ENCODE data around the gene UBE2G1. TPM values are rescaled to one million over a fixed set of nuclear protein-coding genes. Genes with fewer than 3 reads are reported as not detected.
"Not testable (repeated sequence)": the region's sequence is repeated elsewhere in the genome, so short reads cannot be mapped to it uniquely, and the experiment has no call there.

UBE2G1 gene
- total and polyA plus RNA-seq, 8 donors: 4.3 to 29.3 (median 21.6) TPM

DNA sequence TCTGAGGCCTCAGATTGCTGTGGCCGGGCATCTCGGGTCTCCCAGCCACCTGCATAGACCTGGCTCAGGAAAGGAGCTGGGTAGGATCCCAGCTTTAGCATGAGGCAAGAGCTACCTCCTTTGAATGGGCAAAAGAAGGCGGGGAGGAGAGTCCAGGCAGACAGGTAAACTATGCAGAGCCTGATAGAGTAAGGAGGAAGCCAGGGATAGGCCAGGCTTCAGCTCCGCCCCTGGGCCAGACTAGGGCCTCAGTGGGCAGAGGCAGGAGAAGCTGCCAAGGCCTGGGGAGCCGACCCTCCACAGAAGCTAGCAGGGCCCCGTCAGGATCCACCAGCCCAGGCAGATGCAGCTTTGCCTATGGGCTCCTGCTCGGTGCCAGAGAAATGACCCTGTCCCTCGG is 22.6 kb upstream of the UBE2G1 start:
- Histone ChIP-seq H3K4me3 (no peak overlapping the region), H3K4me1 (no peaks in the 10 kb centered on the region), H3K27me3 (no peaks in the 10 kb centered on the region), H3K9me3 (no peaks in the 10 kb centered on the region), H3K27ac (no peak overlapping the region), H3K36me3 (no peaks in the 10 kb centered on the region)
- TF ChIP-seq, protein P1, sequence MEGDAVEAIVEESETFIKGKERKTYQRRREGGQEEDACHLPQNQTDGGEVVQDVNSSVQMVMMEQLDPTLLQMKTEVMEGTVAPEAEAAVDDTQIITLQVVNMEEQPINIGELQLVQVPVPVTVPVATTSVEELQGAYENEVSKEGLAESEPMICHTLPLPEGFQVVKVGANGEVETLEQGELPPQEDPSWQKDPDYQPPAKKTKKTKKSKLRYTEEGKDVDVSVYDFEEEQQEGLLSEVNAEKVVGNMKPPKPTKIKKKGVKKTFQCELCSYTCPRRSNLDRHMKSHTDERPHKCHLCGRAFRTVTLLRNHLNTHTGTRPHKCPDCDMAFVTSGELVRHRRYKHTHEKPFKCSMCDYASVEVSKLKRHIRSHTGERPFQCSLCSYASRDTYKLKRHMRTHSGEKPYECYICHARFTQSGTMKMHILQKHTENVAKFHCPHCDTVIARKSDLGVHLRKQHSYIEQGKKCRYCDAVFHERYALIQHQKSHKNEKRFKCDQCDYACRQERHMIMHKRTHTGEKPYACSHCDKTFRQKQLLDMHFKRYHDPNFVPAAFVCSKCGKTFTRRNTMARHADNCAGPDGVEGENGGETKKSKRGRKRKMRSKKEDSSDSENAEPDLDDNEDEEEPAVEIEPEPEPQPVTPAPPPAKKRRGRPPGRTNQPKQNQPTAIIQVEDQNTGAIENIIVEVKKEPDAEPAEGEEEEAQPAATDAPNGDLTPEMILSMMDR (IDR thresholded peaks at IDR 0.05): no peak
- intact Hi-C loops (cut with DNase I): no loop called here
- no peak for DNase-seq
- ATAC-seq: peak in 1 of 4 donors; percentile 23
- FAIRE-seq: no peak
- 67 to 69% methylated on average over 8 of the region's 8 CpGs for WGBS, 2 donors

DNA sequence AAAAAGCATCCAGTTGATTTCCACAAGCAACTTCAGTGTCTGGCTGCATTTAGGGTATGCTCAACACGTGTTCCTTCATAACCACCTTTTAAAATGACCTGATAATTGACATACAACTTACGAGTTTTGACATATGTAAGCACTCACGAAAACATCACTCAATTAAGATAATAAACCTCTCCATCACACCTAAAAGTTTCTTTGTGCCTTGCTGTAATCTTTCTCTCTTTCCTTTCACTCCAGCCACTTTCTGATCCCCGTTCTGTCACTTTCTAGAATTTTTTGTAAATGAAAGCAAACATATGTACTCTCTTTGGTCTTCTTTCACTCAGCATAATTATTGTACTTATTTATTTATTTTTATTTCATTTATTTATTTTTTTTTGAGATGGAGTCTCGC is 20.7 kb upstream of the UBE2G1 start:
- intact Hi-C loops (cut with DNase I): no loop called here
- DNase-seq (no peak), FAIRE-seq (no peak), ATAC-seq (no peak)
- no peaks in the 10 kb centered on the region for H3K9me3 ChIP-seq
- H3K4me1 ChIP-seq: no peaks in the 10 kb centered on the region
- no peaks in the 10 kb centered on the region for H3K27me3 ChIP-seq
- no peaks in the 10 kb centered on the region for H3K36me3 ChIP-seq
- TF ChIP-seq, protein P1 (IDR thresholded peaks at IDR 0.05): no peak
- 88 to 93% methylated on average over 5 of the region's 5 CpGs for WGBS, 2 donors
- no peak overlapping the region for H3K27ac ChIP-seq
- H3K4me3 ChIP-seq: no peak overlapping the region

DNA sequence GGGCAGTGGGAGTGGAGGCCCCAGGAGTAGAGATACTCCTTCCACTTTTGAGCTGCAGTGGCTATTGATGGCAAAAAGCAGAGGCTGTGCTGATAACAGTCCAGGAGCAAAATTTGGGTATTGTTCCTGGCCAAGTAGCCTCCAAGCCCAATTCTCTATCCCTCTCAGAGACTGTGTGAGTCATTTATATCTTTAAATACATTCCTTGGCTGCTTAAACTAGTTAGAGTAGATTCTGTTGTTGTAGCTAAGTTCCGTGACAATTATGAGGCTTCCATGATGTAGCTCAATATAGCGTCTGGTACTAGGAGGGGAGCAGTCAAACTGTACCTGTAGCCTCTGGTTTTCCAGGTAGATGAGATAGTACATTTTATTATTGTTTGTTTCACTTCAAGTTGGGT is 19.9 kb upstream of the UBE2G1 start:
- 93 to 97% methylated on average over 2 of the region's 2 CpGs for WGBS, 2 donors
- H3K36me3 ChIP-seq: no peaks in the 10 kb centered on the region
- no peaks in the 10 kb centered on the region for H3K27me3 ChIP-seq
- intact Hi-C loops (cut with DNase I): no loop called here
- ATAC-seq (no peak), DNase-seq (no peak), FAIRE-seq (no peak)
- no peaks in the 10 kb centered on the region for H3K9me3 ChIP-seq
- H3K4me3 ChIP-seq: no peak overlapping the region
- no peak overlapping the region for H3K27ac ChIP-seq
- TF ChIP-seq, protein P1 (IDR thresholded peaks at IDR 0.05): no peak
- no peaks in the 10 kb centered on the region for H3K4me1 ChIP-seq

DNA sequence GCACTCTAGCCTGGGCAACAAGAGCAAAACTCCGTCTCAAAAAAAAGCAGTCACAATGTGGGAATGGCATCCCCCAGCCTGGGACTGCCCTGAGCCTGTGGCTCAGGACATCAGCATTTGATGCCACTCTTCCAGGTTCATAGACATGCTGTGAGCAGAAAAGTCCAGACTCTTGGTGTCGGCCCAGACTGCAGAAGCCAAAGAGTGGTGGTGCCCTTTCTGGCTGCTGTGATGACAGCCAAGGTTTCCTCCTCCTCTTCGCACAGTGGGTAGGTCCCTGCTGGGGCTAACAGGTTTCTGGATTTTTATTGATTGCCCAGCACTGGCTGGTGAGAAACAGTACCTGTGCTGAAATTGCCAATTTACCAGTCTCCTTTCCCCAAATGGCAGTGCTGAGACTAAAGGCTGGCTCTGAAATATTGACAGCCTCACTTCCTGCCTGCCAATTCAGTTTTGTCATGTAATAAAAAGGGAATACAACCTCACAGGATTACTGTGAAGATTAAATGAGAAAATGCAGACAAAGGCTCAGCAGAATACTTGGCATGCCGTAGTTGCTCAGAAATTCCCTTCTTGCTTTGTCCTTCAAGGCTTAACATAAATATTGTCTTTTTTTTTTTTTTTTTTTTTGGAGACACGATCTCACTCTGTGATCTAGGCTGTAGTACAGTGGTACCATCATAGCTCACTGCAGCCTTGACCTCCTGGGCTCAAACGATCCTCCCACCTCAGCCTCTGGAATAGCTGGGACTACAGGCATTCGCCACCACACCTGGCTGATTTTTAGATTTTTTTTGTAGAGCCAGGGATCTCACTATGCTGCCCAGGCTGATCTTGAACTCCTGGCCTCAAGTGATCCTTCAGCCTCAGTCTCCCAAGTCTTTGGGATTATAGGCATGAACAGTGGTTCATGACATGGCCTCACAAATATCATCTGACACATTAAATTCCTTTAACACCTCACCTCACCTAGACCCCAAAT is 15.5 kb upstream of the UBE2G1 start:
- Histone ChIP-seq H3K36me3 (no peaks in the 10 kb centered on the region), H3K4me1 (no peaks in the 10 kb centered on the region), H3K27me3 (no peaks in the 10 kb centered on the region), H3K9me3 (no peaks in the 10 kb centered on the region), H3K27ac (no peak overlapping the region), H3K4me3 (no peak overlapping the region)
- WGBS, 2 donors: 68 to 71% methylated on average over 7 of the region's 7 CpGs
- intact Hi-C loops (cut with DNase I): no loop called here
- DNase-seq: peak in 1 of 6 donors; percentile 11
- TF ChIP-seq, protein P1 (IDR thresholded peaks at IDR 0.05): no peak
- no peak for ATAC-seq
- FAIRE-seq: no peak

DNA sequence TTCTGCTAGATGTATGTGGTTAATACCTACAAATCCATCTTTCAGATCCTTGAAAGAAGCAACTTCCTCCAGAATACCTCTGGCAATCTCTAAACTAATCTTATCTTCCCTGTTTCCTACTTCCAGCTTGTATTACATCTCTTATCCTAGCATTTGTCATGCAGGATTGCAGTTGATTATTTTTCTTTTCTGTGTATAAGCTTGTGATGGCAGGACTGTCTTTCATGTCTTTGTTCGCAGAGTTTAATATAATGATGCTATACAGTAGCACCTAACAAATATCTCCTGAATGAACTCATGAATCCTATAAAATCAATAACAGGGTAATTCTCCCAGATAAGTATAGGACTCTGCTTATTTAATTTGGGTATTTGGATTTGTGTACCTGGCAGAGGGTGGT is 12.2 kb upstream of the UBE2G1 start:
- ATAC-seq: no peak

DNA sequence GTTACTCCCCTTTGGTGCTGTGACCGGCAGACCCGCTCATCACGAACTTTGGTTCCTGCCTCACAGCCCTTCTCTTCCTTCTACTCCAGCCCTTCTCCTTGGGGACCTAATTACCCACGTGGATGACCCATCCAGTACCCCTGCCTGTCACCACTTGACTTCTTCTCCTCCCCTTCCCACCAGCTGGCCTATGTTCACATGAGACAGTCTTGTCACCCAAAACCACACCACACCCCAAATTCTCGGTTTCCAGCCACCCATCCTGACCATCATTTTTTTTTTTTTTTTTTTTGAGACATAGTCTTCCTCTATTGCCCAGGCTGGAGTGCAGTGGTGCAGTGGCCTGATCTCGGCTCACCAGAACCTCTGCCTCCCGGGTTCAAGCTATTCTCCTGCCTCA is 10.8 kb upstream of the UBE2G1 start:
- H3K27me3 ChIP-seq; ATAC-seq; DNase-seq; FAIRE-seq; H3K4me3 ChIP-seq; H3K9me3 ChIP-seq; H3K27ac ChIP-seq; intact Hi-C loops (cut with DNase I); H3K4me1 ChIP-seq; H3K36me3 ChIP-seq: not testable (repeated sequence)
- 82 to 91% methylated on average over 6 to 7 of the region's 7 CpGs for WGBS, 2 donors

More for the DNA sequence above, 12.2 kb upstream of the UBE2G1 start:
- H3K9me3 ChIP-seq: no peaks in the 10 kb centered on the region
- no peak overlapping the region for H3K4me3 ChIP-seq
- no peaks in the 10 kb centered on the region for H3K4me1 ChIP-seq
- no peak overlapping the region for H3K27ac ChIP-seq
- TF ChIP-seq, protein P1 (IDR thresholded peaks at IDR 0.05): no peak
- DNase-seq (no peak), FAIRE-seq (no peak)
- H3K27me3 ChIP-seq: no peaks in the 10 kb centered on the region
- H3K36me3 ChIP-seq: no peaks in the 10 kb centered on the region
- intact Hi-C loops (cut with DNase I): no loop called here
- WGBS, 2 donors: 93 to 97% methylated on average over 1 of the region's 1 CpG

DNA sequence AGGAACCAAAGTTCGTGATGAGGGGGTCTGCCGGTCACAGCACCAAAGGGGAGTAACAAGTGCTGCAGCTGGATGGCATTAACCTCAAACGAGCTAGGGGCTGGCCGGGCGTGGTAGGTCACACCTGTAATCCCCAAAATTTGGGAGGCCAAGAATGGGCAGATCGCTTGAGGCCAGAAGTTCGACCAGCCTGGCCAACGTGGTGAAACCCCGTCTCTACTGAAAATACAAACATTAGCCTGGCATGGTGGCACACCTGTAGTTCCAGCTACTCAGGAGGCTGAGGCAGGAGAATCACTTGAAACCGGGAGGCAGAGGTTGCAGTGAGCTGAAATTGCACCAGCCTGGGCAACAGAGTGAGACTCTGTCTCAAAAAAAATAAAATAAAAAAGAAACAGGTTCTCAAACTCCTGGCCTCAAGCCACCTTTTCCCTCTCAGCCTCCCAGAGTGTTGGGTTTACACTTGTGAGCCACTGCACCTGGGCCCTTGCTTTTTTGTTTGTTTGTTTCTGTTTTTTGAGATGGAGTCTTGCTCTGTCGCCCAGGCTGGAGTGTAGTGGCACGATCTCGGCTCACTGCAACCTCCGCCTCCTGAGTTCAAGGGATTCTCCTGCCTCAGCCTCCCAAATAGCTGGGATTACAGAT is 9.4 kb upstream of the UBE2G1 start:
- H3K27me3 ChIP-seq; H3K4me1 ChIP-seq; FAIRE-seq; H3K27ac ChIP-seq; H3K36me3 ChIP-seq; intact Hi-C loops (cut with DNase I); H3K4me3 ChIP-seq; ATAC-seq; H3K9me3 ChIP-seq: not testable (repeated sequence)
- 75 to 79% methylated on average over 9 to 14 of the region's 14 CpGs for WGBS, 2 donors
- DNase-seq: peak in 1 of 6 donors; percentile 9

All from pancreas (tissue), 10 donors.